T-cell (primary cell): ENCODE results near the gene ACTRT2. TPM values are rescaled to one million over a fixed set of nuclear protein-coding genes. Genes with fewer than 3 reads are reported as not detected.

Source experiments
- ATAC-seq, 4 experiments: fragments of 200-7000 bp in 3 of 4; fragments of 150-1000 bp in 1 of 4; cut with Tn5 transposase; replicated peaks in 1 of 4; 1 replicate in 3 of 4; 2 replicates in 1 of 4; pipeline ENCODE4 v1.10.0; 2021; ENCODE audit warnings: moderate library complexity in 3 of 4, mild to moderate bottlenecking in 2 of 4, moderate number of reproducible peaks in 1 of 4
- CTCF ChIA-PET, 2 donors: fragments of 300-600 bp; sonication (Branson Sonifier 250); formaldehyde crosslinking; loops; one replicate each; lab custom pipeline; 2022; ENCODE audit warnings: antibody characterized with exemption in 2 of 2; lab: Charles Lee
- POLR2A ChIA-PET, 2 donors: fragments of 300-600 bp; sonication (Branson Sonifier 250); formaldehyde crosslinking; loops; one replicate each; lab custom pipeline; 2022; ENCODE audit warnings: antibody characterized with exemption in 2 of 2; lab: Charles Lee
- DNase-seq, 35 experiments: peaks; one replicate each; pipeline versions ENCODE4 v3.0.0 to v3.0.0-alpha.2; 2013 to 2023
- H3K27ac ChIP-seq: one replicate; pipeline ENCODE4 v1.5.1; 2013; ENCODE audit warnings: low read length
- H3K27me3 ChIP-seq, 2 experiments: replicated peaks in 1 of 2; 1 replicate in 1 of 2; 2 replicates in 1 of 2; pipeline versions ENCODE4 v1.6.1 to v1.7.0; 2013; ENCODE audit warnings: low read length in 1 of 2, mixed read lengths in 1 of 2; ENCODE audit not compliant: control insufficient read depth in 2 of 2, insufficient read depth in 2 of 2; ENCODE audit errors: extremely low read depth in 1 of 2
- H3K36me3 ChIP-seq, 2 donors: 1 replicate in 1 of 2; 2 replicates in 1 of 2; pipeline versions ENCODE4 v1.6.1 to v1.7.0; 2013; ENCODE audit warnings: low read length in 1 of 2; ENCODE audit not compliant: control insufficient read depth in 2 of 2, insufficient read depth in 1 of 2; ENCODE audit errors: extremely low read depth in 1 of 2
- H3K4me1 ChIP-seq, 2 experiments: 1 replicate in 1 of 2; 2 replicates in 1 of 2; pipeline versions ENCODE4 v1.6.1 to v1.7.0; 2013; ENCODE audit warnings: low read length in 2 of 2, mixed read lengths in 1 of 2; ENCODE audit not compliant: insufficient read depth in 2 of 2, control insufficient read depth in 1 of 2; ENCODE audit errors: extremely low read depth in 1 of 2
- H3K4me3 ChIP-seq, 2 donors: 1 replicate in 1 of 2; 2 replicates in 1 of 2; pipeline versions ENCODE4 v1.5.1 to v1.7.0; 2013; ENCODE audit warnings: mild to moderate bottlenecking in 2 of 2, low read length in 1 of 2, moderate library complexity in 1 of 2; ENCODE audit not compliant: control insufficient read depth in 1 of 2; ENCODE audit errors: extremely low read depth in 1 of 2
- H3K9me3 ChIP-seq: 2 replicates; pipeline ENCODE4 v1.7.0; 2013
- H3K27ac Mint-ChIP-seq, 2 donors: one replicate each; pipeline ENCODE4 v1.8.0; 2020 to 2021; ENCODE audit warnings: mild to moderate bottlenecking in 2 of 2, mixed read lengths in 2 of 2
- H3K27me3 Mint-ChIP-seq, 2 donors: one replicate each; pipeline ENCODE4 v1.8.0; 2021 to 2022; ENCODE audit warnings: mixed read lengths in 2 of 2
- H3K36me3 Mint-ChIP-seq: one replicate; pipeline ENCODE4 v1.8.0; 2021; ENCODE audit warnings: mixed read lengths
- H3K4me1 Mint-ChIP-seq, 3 donors: one replicate each; pipeline ENCODE4 v1.8.0; 2020 to 2022; ENCODE audit warnings: mixed read lengths in 3 of 3, mild to moderate bottlenecking in 1 of 3
- H3K4me3 Mint-ChIP-seq, 3 donors: one replicate each; pipeline ENCODE4 v1.8.0; 2020 to 2022; ENCODE audit warnings: mild to moderate bottlenecking in 3 of 3, mixed read lengths in 3 of 3, moderate library complexity in 3 of 3
- H3K9me3 Mint-ChIP-seq, 3 donors: one replicate each; pipeline ENCODE4 v1.8.0; 2020 to 2022; ENCODE audit warnings: mixed read lengths in 3 of 3
- WGBS: methylation state at CpG from one replicate; pipeline ENCODE4 v1.1.5; 2013; ENCODE audit warnings: missing lambda C conversion rate; ENCODE audit not compliant: insufficient coverage; 5-methylcytosine and 5-hydroxymethylcytosine counted together
- total RNA-seq, 35 experiments: library from RNA in 6 of 35; stranded (reverse) in 6 of 35; fragments of 120-200 nt in 1 of 35; gene quantifications; one replicate each; pipeline versions ENCODE4 v1.2.1 to v1.2.4 and lab custom pipeline; 2013 to 2026

ACTRT2 gene
- total RNA-seq, 5 donors from 2014 or later (not counting 1 experiment from before 2014, with no cell fraction given), result not detected

GRCh38 chr1:2986549-2987305 is 34.5 kb upstream of the ACTRT2 start:
- WGBS, result 67% methylated on average over 7 of the region's 10 CpGs
- CTCF ChIA-PET, result no interaction called here

GRCh38 chr1:2987773-2988172 is 33.5 kb upstream of the ACTRT2 start:
- Histone ChIP-seq H3K9me3 (no peaks in the 10 kb centered on the region), H3K4me3 (no peak overlapping the region), H3K27me3 (peaks cover 0 to 13% of the 10 kb centered on the region in 2 experiments), H3K4me1 (no peaks in the 10 kb centered on the region), H3K36me3 (no peaks in the 10 kb centered on the region), H3K27ac (no peak overlapping the region)
- H3K9me3 Mint-ChIP-seq, result peaks cover 0 to 7% (median 3%) of the 10 kb centered on the region in 3 donors
- WGBS, result 89% methylated on average over 15 of the region's 16 CpGs
- no peak overlapping the region for H3K4me3 Mint-ChIP-seq
- POLR2A ChIA-PET, result no interaction called here
- no peaks in the 10 kb centered on the region for H3K4me1 Mint-ChIP-seq
- H3K27me3 Mint-ChIP-seq, result peaks cover 4 to 15% of the 10 kb centered on the region in 2 donors
- DNase-seq, result no peak
- no peak overlapping the region for H3K27ac Mint-ChIP-seq
- CTCF ChIA-PET, result no interaction called here
- ATAC-seq, result no peak
- H3K36me3 Mint-ChIP-seq, result no peaks in the 10 kb centered on the region

More at GRCh38 chr1:2986549-2987305, 34.5 kb upstream of the ACTRT2 start:
- H3K4me1 ChIP-seq, result no peaks in the 10 kb centered on the region
- DNase-seq, result no peak
- Mint-ChIP-seq H3K4me1 (no peaks in the 10 kb centered on the region), H3K9me3 (peaks cover 0 to 7% (median 0%) of the 10 kb centered on the region in 3 donors), H3K4me3 (no peak overlapping the region), H3K36me3 (no peaks in the 10 kb centered on the region), H3K27me3 (peaks cover 4 to 12% of the 10 kb centered on the region in 2 donors), H3K27ac (no peak overlapping the region)
- no peak overlapping the region for H3K27ac ChIP-seq
- H3K9me3 ChIP-seq, result no peaks in the 10 kb centered on the region
- H3K27me3 ChIP-seq, result peaks cover 0 to 10% of the 10 kb centered on the region in 2 experiments
- no peak overlapping the region for H3K4me3 ChIP-seq
- ATAC-seq, result no peak
- POLR2A ChIA-PET, result no interaction called here
- no peaks in the 10 kb centered on the region for H3K36me3 ChIP-seq

DNA sequence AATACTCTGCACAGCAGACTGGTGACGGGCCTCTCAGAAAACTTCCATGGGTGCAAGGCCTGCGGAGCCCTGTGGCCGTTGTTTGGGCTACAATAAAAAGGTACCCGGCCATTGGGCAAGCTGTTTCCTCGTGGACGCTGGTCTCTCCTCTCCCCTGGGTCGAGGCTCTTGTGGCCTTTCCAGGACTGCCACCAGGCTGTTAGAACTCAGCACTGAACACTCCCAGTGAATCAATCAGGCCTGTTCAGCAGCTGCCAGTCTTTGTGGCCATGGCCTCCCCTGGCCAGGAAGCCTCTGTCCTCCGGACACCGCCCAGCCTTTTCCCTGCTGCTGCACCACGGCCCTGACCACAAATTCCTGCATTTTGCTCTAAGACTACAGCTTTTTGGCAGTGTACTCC is 33.0 kb upstream of the ACTRT2 start:
- Histone ChIP-seq H3K9me3 (no peaks in the 10 kb centered on the region), H3K27me3 (peaks cover 0 to 13% of the 10 kb centered on the region in 2 experiments), H3K36me3 (no peaks in the 10 kb centered on the region), H3K4me3 (no peak overlapping the region), H3K4me1 (no peaks in the 10 kb centered on the region), H3K27ac (no peak overlapping the region)
- WGBS, result 74% methylated on average over 10 of the region's 10 CpGs
- POLR2A ChIA-PET, result no interaction called here
- no peak overlapping the region for H3K27ac Mint-ChIP-seq
- no peak for DNase-seq
- no peak overlapping the region for H3K4me3 Mint-ChIP-seq
- H3K27me3 Mint-ChIP-seq, result peaks cover 4 to 15% of the 10 kb centered on the region in 2 donors
- CTCF ChIA-PET, result no interaction called here
- no peaks in the 10 kb centered on the region for H3K36me3 Mint-ChIP-seq
- H3K9me3 Mint-ChIP-seq, result peaks cover 0 to 7% (median 6%) of the 10 kb centered on the region in 3 donors
- no peak for ATAC-seq
- no peaks in the 10 kb centered on the region for H3K4me1 Mint-ChIP-seq

GRCh38 chr1:2989185-2989584 is 32.1 kb upstream of the ACTRT2 start:
- WGBS, result 80% methylated on average over 2 of the region's 2 CpGs
- H3K4me3 ChIP-seq, result no peak overlapping the region
- no peaks in the 10 kb centered on the region for H3K36me3 ChIP-seq
- H3K27me3 Mint-ChIP-seq, result peaks cover 4 to 15% of the 10 kb centered on the region in 2 donors
- no peak overlapping the region for H3K27ac Mint-ChIP-seq
- H3K27me3 ChIP-seq, result peaks cover 0 to 13% of the 10 kb centered on the region in 2 experiments
- H3K9me3 Mint-ChIP-seq, result peaks cover 5 to 12% (median 11%) of the 10 kb centered on the region in 3 donors
- no peak for DNase-seq
- no peak overlapping the region for H3K27ac ChIP-seq
- H3K4me3 Mint-ChIP-seq, result no peak overlapping the region
- H3K9me3 ChIP-seq, result no peaks in the 10 kb centered on the region
- ChIA-PET CTCF (no interaction called here), POLR2A (no interaction called here)
- no peaks in the 10 kb centered on the region for H3K4me1 Mint-ChIP-seq
- ATAC-seq, result no peak
- no peaks in the 10 kb centered on the region for H3K4me1 ChIP-seq
- H3K36me3 Mint-ChIP-seq, result no peaks in the 10 kb centered on the region

GRCh38 chr1:2989976-2990375 is 31.3 kb upstream of the ACTRT2 start:
- Histone ChIP-seq H3K4me3 (no peak overlapping the region), H3K27ac (no peak overlapping the region), H3K27me3 (peaks cover 0 to 13% of the 10 kb centered on the region in 2 experiments), H3K4me1 (no peaks in the 10 kb centered on the region), H3K9me3 (no peaks in the 10 kb centered on the region), H3K36me3 (no peaks in the 10 kb centered on the region)
- no peaks in the 10 kb centered on the region for H3K4me1 Mint-ChIP-seq
- ATAC-seq, result no peak
- H3K9me3 Mint-ChIP-seq, result peaks cover 9 to 15% (median 11%) of the 10 kb centered on the region in 3 donors
- peaks cover 4 to 15% of the 10 kb centered on the region in 2 donors for H3K27me3 Mint-ChIP-seq
- POLR2A ChIA-PET, result no interaction called here
- H3K27ac Mint-ChIP-seq, result no peak overlapping the region
- peak in 1 of 35 experiments; percentile 1 for DNase-seq
- no peak overlapping the region for H3K4me3 Mint-ChIP-seq
- CTCF ChIA-PET, result no interaction called here
- WGBS, result 89% methylated on average over 5 of the region's 7 CpGs
- H3K36me3 Mint-ChIP-seq, result no peaks in the 10 kb centered on the region

GRCh38 chr1:2990376-2991115 is 30.7 kb upstream of the ACTRT2 start:
- ChIA-PET POLR2A (no interaction called here), CTCF (no interaction called here)
- Histone ChIP-seq H3K4me1 (no peaks in the 10 kb centered on the region), H3K27me3 (peaks cover 0 to 13% of the 10 kb centered on the region in 2 experiments), H3K4me3 (no peak overlapping the region), H3K9me3 (no peaks in the 10 kb centered on the region), H3K36me3 (no peaks in the 10 kb centered on the region), H3K27ac (no peak overlapping the region)
- no peaks in the 10 kb centered on the region for H3K36me3 Mint-ChIP-seq
- no peak overlapping the region for H3K27ac Mint-ChIP-seq
- WGBS, result 91% methylated on average over 19 of the region's 20 CpGs
- no peak overlapping the region for H3K4me3 Mint-ChIP-seq
- H3K27me3 Mint-ChIP-seq, result peaks cover 4 to 15% of the 10 kb centered on the region in 2 donors
- peaks cover 10 to 15% (median 11%) of the 10 kb centered on the region in 3 donors for H3K9me3 Mint-ChIP-seq
- no peak for DNase-seq
- no peak for ATAC-seq
- no peaks in the 10 kb centered on the region for H3K4me1 Mint-ChIP-seq
